GM21576 (cell line): ENCODE results near the gene PDE3B.
"Not testable (repeated sequence)": the region's sequence is repeated elsewhere in the genome, so short reads cannot be mapped to it uniquely, and the experiment has no call there.

Experiments used
- ATAC-seq: cut with Tn5 transposase; IDR thresholded peaks from one replicate; pipeline ENCODE4 v1.9.1; 2021; ENCODE audit warnings: mild to moderate bottlenecking, moderate library complexity; ENCODE audit not compliant: unreplicated experiment

Gene PDE3B

GRCh38 chr11:14873632-14874031 is 230.0 kb downstream of the PDE3B start:
- no peak for ATAC-seq

GRCh38 chr11:14875163-14875562 is 231.6 kb downstream of the PDE3B start:
- ATAC-seq = no peak

DNA sequence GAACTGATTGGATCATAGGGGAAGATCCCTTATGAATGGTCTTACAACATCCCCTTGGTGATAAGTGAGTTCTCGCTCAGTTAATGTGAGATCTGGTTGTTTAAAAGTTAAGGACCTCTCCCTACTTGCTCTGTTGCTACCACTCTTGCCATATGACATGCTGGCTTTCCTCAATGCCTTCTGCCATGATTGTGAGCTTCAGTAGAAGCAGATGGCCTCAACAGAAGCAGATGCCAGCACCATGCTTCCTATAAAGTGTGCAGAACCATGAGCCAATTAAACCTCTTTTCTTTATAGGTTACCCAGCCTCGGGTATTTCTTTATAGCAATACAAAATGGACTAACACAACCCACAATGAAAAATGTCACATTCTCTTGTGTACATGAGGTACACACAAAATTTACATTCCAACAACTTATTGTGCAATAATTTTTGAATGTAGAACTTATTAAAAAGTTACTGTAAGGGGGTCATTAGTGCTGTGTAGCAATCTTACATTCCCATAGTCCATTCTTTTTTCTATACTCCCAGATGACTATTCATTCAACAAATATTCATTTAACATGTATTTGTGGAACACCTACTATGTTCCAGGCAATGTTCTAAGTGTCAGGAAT is 238.1 kb downstream of the PDE3B start:
- ATAC-seq = no peak

- no peak for ATAC-seq
These were observed 238.6 kb downstream of the PDE3B start for GRCh38 chr11:14882196-14882595.

DNA sequence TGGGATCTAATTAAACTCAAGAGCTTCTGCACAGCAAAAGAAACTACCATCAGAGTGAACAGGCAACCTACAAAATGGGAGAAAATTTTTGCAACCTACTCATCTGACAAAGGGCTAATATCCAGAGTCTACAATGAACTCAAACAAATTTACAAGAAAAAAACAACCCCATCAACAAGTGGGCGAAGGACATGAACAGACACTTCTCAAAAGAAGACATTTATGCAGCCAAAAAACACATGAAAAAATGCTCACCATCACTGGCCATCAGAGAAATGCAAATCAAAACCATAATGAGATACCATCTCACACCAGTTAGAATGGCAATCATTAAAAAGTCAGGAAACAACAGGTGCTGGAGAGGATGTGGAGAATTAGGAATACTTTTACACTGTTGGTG is 240.1 kb downstream of the PDE3B start:
- not testable (repeated sequence) for ATAC-seq

DNA sequence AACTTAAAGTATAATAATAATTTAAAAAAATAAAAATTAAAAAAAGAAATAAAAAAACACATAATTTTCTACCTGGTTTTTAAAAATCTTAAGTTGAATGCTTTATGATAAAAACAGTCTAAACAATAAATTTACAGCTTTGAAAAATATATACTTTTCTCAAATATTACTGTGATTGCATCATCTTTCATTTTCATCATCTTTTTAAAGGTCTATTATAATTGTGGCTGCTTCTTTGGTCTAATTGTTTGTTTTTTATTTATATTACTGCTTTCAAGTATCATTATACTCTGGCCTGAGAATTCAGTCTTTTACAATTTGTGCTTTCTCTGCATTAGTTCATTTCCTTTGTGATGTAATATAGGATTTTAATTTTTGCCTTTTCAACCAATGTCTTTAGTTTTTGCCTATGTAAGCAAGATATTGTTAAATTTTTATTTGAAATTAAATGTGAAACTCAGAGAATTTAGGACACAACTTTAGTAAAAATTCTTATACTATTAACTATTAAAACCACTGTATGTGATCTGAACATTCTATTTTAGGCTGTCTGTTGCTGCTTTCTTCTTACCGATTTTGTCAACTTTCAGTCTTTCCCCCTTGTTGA is 241.2 kb downstream of the PDE3B start:
- ATAC-seq = no peak

DNA sequence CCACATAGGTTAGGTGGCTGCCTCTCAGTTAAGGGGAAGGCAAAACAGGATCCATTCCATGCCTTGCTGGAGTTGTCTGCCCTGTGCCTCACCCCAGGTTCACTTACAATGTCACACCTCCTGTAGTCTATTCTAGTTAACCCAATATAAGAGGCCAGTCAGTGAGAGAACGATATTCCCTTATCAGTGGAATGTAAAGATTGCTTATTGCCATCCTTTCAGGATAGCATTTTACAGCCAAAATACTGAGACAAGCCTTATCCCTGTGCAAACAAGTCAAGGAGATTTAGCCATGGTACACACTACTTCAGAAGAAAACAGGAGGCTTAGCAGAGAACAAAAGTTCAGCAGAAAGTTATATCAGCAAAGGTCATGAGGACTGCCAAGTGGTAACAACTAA is 242.9 kb downstream of the PDE3B start:
- ATAC-seq = no peak

DNA sequence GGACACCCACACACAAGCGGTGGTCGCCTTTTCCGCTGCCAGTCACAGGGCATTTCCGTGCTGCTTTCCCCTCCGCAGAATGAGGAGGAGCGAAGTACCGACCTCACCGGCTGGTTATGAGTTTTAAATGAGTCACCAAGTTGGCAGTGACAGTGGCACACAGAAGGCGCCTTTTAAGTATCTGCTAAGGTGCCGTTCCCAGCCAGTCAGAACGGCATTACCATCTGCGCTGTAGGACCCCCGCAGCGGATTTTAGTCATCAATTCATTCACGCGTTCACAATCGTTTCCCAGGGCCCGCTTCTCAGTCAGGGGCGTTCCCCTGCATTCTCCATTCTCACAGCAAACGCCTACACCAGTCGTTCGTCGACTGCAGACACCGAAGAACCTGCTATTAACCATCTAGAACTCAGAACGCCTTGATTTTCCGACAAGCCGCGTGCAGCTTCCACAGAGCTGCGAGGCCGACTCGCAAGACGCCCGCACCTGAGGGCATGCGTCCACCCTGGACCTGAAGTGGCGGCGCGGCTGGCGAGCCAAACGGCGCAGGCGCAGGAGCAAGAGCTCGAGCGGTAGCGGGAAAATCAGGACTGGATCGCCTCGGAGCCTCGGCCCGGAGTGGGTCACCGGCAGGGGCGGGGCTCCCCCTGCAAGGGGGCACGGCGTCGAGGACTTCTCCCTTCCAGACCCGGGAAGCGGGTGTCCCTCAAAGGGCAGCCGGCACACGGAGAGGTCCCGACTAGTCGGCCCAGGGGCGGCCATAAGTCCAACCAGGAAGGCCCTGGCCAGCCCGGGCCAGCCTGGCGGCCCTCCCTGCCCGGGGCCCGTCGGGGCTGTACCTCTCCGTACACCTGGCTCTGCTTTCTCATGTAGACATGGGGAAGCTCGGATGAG is 247.8 kb downstream of the PDE3B start:
- peak; percentile 48 for ATAC-seq

DNA sequence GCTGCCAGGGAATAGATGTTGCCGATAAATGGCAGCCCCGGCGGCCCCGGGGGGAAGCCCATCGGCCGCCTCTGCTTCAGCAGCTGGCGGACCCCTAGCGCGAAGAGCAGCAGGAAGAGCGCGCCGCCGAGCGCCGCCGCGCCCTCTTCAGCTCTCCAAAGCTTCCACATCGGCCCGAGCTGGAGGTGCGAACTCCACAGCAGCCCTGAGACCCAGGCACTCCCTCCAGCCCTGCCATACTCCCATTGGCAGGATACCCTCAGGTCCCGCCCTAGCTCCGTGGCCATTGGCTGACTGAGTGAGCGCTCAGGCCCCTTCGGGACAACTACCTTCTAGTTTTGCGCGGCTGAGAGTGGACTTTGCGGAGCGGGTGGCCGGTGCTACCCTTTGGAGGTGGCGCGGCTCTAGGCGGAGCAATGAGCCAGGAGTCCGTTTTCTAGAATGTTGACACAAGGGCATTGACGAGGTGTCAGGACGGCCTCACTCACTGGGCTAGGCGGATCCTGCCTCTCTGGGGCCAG is 248.5 kb downstream of the PDE3B start, which contains the start of gene CYP2R1:
TSS of gene CYP2R1 (minus strand) at position 196 of the 521 bp plus-strand sequence. CDS start at position 170, 26 bp downstream.
- peak; percentile 95 for ATAC-seq

DNA sequence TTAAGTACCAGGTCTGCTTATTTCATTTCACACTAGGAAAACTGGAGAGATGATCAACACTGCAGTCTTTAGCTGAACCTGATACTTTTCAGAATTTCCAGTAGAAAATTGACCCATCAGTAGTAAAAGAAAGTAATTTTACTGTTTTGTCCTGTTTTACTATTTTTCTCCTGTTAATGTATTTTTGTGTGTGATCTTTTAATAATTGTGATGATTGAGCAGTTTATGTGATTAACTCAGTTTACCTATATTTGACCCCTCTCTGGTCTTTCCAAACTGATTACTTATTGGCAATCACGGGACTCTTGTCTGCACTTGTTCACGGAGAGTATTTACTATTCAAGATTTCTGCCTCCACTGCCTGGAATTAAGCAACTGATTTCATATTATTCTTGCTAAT is 249.0 kb downstream of the PDE3B start:
- no peak for ATAC-seq

DNA sequence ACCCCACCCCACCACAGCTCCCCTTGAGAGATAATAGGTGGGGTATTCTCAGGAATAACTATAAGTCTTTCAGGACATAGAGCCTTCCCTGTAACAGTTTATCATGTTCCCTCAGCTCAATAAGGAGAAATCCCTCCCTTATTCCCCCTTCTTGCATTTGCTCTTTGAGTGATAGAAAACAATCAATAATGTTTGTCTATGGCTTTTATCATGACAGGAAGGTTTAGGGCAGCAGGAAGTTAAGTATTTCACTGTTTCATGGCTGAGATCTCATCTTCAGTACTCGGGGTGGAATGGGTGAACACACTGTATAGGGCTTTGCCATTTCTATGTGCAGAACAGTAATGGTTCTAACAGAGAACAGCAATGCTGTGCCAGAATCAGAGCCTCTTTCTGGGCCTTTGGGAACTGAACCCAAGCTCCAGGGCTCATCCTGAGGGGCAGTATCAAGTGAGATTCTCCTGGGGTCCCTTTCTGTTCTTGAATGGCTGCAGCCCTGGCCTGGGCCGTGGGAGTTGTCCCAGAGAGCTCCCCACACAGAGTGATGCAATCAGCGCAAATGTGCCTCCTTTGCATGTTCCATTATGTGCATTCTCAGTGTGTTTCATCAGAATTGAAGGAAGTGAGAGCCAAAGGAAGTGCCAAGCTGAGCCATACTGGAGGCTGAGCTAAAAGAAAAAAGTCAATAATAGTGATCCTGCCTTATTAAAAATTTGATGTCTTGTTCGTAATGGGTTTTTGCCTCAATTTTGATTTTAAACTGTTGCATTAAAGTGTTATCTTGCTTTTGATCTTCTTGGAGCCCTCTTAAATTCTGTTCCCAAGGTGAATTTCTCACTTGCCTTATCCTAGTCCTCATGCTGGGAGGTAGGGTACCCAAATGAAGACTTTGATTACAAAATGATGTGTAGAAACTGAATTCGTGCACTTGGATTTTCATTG is 251.3 kb downstream of the PDE3B start:
- ATAC-seq = no peak

GRCh38 chr11:14898355-14898754 is 254.8 kb downstream of the PDE3B start:
- no peak for ATAC-seq

- no peak for ATAC-seq
These were observed 255.3 kb downstream of the PDE3B start for GRCh38 chr11:14898906-14899305.

GRCh38 chr11:14902650-14903350 is 259.2 kb downstream of the PDE3B start:
- no peak for ATAC-seq

- ATAC-seq = peak; percentile 36
These were observed 261.1 kb downstream of the PDE3B start for GRCh38 chr11:14904745-14905103.

- peak; percentile 65 for ATAC-seq
These were observed 261.8 kb downstream of the PDE3B start for GRCh38 chr11:14905104-14906033.

DNA sequence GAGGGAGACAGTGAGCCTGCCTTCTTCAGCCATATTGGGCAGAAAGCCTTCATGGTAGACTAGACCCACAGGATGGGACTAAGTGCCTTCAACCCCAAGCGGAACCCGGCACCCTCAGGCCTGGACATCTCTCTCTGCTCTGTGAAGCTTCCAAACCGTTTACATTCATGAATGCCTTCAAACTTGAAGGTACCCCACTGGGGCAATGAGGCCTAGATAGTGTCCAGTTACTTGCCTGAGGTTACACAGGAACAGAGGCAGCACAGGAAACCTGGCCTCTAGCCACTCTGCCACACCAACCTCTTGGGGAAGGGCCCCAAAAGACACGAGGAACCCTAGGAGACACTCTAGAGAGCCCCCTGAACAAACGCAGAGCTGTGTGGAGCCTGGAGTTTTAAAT is 263.0 kb downstream of the PDE3B start:
- ATAC-seq = no peak

DNA sequence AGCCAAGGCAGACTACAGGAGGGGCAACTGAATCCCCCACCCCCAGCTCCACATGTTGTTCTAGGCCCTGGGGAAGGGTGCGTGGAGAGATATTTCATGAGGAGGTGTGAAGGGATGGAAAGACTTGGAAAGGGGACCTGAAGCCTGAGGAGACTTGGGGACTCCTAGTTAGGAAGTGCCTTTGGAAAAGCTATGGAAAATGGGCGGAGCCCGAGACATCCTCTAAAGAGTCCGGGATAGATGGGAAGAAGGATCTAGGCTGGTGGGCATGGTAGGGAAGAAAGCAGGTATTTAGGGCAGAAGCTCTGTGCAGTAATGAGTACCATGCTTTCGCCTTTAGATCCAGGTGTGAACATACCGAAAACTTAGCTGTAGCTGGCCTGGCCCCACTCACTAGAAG is 263.4 kb downstream of the PDE3B start:
- ATAC-seq = no peak
